GM19372 (cell line): ENCODE measurements around the gene RFX2.
"Not testable (repeated sequence)": the region's sequence is repeated elsewhere in the genome, so short reads cannot be mapped to it uniquely, and the experiment has no call there.

Source experiments
- ATAC-seq: cut with Tn5 transposase; IDR thresholded peaks from one replicate; pipeline ENCODE4 v1.9.1; 2021; ENCODE audit warnings: mild to moderate bottlenecking, low read depth, moderate library complexity; ENCODE audit not compliant: unreplicated experiment

The RFX2 gene

DNA sequence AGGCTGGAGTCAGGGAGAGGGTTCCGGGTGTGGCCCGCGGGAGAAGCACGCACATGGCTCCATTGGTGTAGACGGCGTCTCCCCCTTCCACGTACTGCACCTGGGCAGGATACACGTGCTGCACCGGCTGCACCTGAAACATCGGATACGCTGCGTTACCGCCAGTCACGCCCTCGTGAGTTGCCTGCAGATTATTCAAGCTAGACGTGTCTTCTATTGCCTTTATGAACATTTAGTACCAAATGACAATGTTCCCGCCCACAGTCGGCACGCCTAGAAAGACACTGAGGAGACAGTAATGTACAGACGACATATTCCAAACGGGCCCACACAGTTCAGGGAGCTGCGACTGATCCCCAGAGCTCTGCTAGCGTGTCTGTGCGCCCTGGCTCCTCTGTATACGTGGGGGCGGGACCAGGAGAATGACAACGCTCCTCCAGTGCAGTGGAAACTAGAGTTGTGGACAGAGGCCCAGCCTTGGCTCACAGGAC, 68.3 kb downstream of the RFX2 start:
- no peak for ATAC-seq

DNA sequence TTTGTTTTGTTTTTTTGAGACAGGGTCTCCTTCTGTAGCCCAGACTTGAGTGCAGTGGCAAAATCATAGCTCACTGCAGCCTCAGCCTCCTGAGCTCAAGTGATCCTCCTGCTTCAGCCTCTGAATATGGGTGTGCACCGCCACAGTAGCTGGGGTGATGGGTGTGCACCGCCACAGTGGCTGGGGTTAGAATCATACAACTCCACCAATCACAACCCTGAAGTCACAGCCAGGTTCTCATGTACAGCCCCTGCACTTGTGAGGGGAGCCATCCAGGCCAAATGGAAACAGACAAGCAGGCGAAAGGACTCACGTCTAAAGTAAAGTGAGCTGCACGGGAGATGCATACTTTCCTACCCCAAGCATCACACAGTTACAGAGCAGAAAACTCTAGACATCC, 69.2 kb downstream of the RFX2 start:
- ATAC-seq, result no peak

DNA sequence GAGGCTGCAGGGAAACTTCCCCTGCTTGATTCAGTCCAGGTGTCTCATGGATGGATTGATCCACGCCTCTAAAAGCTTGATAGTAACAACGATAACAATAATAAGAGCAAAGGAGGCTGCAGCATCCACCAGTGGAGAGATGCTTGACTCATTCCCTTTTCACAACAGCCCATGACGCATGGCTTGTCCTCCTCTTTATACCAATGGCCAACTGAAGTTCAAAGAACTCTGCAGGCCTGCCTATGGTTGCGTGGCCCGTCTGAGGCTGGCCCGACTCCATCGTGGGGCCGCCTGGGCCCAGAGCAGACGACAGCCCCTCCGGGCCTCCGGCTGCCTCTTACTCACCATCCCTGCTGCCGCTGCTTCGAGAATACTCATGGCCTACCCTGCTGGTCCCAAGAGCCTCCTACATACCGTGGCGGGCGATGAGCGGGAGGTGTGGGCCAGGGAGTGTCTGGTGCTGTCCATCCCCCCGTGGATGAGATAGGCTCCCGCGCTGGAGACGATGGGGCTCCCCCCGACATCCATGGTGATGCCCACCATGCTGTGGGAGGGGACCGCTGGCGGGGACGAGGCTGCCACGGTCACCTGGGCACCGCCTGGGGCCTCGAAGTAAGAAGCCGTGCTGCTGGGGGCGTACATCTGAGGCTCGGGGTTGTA, 70.6 kb downstream of the RFX2 start:
- no peak for ATAC-seq

DNA sequence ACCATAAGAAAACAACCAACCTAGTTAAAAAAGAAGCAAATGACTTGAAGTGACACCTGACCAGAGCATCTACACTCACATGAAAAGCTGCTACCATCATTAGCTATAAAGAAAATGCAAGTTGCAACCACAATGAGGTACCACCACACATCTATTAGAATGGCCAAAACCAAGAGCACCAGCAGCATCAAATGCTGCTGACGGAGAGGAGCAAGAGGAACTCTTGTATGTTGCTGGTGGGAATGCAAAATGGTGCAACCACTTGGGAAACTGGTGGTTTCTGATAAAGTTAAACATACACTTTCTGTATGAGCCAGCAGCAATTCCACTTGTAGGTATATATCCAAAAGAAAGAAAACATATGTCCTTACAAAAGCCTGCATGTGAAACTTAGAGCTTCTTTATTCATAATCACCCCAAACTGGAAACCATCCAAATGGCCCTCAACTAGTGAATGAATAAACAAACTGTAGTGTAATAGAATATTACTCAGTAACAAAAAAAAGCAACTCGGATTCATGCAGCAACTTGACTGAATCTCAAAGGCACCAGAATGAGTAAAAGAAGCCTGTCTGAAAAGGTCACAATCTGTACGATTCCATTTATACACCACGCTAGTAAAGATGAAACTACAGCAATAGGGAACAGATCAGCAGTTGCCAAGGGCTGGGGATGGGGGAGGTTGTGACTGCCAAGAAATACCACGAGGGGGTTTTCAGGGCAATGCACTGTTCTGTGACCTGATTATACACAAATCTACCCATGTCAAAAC, 71.5 kb downstream of the RFX2 start:
- ATAC-seq, result no peak

DNA sequence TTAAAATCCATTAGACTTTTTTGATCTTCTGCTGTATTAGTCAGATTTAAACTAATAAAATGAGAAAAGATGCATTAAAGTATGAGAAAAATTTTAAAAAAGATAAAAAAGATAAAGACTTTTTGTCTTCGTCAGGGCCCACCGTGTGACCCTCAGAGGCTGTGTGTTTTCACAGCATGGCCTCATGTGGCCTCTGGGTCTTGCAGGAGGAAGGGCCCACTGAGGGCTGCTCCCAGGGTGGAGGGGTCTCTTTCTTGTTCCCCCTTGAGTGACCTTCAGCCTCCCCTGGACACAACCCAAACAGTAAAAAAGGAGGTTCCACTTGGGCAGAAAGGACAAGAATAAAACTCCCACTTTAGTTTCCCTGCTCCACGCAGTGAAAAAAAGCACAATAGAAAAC, 75.3 kb downstream of the RFX2 start:
- ATAC-seq, result no peak

DNA sequence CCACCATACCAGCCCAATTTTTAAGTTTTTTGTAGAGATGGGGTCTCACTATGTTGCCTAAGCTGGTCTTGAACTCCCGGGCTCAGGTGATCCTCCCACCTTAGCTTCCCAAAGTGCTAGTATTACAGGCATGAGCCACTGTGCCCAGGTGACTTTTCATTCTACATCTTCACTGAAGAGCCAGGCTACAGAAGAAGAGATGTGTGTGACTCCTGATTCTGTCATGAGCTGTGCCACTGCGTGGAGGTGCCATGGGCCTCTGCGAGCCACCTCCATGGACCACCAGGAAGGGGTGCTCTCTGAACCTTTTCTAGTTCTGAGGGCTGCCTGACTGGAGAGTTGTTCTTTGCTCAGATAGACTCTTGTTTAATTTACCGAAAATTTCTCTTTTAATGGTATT, 75.8 kb downstream of the RFX2 start:
- no peak for ATAC-seq

DNA sequence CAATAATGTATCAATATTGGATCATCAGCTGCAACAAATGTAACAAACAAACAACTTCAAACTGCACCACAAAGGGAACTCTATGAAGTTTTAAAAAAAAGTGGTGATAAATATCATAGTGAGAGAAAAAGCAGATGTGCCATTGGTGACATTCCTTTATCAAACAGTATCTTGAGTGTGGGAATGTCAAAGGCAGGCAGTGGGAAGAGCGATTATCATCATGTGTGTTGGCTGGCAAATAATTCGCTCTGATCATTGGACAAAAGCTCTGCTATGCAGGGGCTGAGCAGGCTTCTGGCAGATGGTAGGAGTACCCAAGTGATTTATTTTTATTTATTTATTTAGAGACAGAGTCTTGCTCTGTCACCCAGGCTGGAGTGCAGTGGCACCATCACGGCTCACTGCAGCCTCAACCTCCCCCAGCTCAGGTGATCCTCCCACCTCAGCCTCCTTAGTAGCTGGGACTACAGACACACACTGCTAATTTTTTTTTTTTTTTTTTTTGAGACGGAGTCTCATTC, 76.5 kb downstream of the RFX2 start:
- no peak for ATAC-seq

DNA sequence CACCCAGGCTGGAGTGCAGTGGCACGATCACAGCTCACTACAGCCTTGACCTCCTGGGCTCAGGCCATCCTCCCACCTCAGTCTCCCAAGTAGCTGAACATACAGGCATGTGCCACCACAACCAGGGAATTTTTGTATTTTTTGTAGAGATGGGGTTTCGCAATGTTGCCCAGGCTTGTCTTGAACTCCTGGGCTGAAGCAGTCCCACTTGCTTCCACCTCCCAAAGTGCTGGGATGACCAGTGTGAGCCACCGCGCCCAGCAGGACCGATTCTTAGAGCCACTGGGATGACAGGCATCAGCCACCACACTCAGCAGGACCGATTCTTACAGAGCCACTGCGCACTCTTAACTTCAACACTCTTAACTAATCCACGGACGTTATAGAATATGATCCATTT, 77.5 kb downstream of the RFX2 start:
- no peak for ATAC-seq

DNA sequence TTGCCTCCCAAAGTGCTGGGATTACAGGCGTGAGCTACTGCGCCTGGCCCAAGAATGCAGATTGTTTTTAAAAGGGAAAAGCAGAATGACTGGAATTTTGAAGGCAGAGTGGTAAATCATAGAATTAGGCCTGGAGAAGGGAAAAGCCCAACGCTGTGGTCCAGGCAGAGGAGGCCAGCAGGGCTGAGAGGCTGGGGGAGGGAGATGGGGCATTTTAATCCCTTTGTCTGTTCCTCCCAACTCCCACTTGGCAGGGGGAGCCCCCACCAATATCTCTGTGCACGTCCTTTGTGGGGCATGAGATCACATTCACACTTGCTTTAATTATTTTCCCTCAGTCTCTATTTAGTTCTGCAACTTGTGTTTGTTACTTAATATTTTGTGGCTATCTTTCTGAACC, 77.9 kb downstream of the RFX2 start:
- no peak for ATAC-seq

DNA sequence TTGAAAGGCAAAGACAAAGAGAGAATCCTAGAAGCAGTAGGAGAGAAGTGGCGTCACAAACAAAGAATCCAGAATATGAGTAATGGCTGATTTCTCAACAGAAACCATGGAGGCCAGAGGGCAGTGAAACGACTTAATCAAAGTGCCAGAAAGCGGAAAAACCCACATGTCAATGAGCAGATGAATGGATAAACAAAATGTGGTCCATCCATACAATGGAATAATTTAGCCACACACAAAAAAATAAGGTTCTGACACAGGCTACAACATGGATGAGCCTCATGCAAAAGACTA, 80.1 kb downstream of the RFX2 start:
- no peak for ATAC-seq

DNA sequence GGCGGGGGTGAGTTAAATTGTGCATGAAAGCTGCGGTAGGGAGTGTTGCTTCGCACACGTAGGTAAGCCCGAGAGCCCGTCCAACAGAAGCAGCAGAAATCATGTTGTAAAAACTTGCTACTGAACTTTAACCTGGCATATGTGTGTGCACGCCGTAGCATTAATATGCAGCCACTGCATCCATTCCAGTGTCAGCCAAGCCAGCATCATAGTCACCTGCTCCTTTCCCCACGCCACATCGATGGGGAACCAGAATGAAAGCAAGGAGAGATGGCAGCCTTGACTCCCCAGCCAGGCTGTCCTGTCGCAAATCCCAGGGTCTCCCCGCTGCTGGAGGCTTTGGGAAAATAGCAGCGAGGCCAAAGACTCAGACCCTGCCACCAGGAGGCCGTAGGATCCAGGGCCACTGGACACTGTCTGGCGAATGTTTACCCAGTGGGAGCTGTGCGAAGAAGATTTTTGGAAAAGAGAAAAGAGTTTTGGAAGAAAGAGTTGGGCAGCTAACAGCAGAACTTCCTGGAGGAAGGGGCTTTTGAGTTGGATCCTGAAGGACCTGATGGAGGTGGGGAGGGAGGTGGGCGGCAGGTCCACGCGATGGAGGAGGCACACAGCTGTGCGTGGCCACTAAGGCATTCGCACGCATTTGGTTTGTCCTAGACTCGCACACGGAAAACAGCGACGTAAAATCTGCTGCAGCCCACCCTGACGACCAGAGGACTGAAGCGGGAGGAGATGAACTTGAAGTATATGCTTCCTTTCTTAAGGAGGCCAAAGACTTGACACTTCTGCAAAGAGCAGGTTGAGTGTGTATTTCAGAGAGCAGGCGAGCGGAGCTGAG, 83.7 kb downstream of the RFX2 start:
- ATAC-seq, result no peak

DNA sequence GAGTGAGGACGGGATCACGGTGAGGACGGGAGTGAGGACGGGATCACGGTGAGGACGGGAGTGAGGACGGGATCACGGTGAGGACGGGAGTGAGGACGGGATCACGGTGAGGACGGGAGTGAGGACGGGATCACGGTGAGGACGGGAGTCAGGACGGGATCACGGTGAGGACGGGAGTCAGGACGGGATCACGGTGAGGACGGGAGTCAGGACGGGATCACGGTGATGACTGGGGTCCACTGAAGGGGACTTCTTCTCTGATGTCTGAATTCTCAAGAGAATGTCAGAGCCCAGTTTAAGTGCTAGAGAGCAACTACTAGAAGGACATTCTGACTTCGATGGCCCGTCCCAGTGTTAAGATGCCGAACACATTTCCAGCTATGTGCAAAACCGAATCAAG, 85.5 kb downstream of the RFX2 start:
- not testable (repeated sequence) for ATAC-seq

DNA sequence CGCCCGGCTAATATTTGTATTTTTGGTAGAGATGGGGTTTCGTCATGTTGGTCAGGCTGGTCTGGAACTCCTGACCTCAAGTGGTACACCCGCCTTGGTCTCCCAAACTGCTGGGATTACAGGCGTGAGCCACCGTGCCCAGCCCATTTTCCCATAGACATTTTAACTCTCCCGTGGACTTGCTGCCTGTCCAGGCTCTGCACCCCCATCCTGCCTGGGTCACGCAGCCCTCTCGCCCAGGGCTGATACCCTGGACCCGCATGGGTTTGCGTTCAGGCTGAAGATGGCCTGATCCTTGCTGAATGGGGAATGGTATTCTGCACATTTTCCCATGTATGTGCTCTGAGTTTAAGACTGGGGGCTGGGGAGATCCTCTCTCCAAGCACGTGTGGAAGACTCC, 86.4 kb downstream of the RFX2 start:
- ATAC-seq, result no peak

DNA sequence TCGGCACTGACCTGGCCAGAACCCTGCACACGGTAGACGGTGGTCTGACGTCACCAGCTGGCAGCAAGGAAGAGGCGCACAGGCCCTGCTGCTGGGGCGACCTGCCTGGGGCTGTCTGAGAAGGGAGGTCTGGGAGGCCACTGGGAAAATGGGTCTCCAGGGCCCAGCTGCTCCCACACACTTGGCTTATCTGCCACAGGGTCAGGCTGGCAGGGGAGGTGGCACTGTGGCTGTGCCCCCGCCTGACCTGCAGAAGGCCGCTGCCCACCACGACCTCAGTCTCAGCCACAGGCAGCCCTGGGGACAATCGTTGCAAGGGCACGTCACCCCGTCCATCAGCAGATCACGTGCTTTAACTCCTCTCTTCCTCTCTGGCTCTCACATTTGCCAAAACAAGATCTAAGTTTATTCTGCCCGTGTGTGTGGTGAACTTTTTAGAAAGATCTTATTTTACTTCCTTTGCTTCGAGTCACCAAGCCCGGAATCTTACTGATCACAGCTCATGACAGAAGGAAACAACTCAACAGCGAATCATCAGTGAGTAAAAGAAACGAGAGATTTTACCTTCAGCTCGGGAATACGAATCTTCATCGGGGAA, 87.1 kb downstream of the RFX2 start:
- ATAC-seq, result no peak

DNA sequence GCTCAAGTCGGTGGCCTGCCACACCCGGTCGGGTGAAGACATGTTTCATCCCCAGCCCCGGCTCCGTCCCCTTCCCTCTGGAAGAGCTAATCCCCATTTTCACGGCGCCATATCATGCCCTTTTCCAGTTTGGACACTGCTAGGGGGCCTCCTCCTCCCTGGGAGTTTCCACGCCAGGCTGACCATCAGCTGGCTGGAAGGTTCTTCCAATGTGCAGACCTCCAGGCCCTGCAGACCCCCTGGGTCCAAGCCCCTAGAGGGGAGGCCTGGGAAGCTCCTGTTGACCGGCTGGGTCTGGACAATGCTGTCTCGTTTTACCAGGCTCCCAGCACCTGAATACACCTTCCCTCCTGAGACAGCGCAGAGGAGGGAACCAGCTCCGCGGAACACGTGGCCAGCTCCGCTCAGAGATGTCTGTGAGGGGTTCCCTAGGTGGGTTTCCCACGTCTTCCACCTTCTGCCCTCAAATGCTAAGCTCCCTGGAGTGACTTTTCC, 87.7 kb downstream of the RFX2 start:
- no peak for ATAC-seq

DNA sequence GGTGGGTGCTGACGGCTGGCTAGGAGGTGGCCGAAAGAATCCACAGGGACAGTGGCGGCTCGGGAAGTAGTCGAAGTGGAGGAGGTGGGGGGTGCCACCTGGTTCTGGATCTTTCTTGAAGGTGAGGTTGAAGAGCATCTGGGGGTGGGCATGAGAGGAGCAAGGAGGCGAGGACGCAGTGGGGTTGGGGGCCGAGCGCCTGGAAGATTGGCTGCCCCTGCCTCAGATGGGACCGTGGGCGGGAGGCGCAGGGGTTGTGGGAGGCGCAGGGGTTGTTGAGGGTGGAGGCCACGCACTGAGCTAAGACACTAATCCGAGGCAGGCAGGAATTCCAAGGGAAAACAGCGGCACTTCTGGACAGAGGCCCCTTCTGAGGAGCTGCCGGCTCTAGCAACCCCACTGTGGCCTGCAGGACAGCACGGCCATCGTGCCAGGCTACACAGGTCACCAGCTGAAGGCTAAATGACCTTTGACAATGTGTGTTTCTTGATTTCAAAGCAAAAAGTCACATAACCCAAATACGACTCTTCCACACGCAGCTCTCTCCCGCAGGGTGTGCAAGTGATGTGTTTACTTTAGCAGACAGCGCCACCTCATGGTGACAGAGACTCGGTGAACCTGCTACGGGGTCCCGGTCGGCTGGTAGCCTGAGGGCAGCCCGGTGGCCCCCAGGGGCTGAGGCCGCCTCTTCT, 88.3 kb downstream of the RFX2 start:
- no peak for ATAC-seq

DNA sequence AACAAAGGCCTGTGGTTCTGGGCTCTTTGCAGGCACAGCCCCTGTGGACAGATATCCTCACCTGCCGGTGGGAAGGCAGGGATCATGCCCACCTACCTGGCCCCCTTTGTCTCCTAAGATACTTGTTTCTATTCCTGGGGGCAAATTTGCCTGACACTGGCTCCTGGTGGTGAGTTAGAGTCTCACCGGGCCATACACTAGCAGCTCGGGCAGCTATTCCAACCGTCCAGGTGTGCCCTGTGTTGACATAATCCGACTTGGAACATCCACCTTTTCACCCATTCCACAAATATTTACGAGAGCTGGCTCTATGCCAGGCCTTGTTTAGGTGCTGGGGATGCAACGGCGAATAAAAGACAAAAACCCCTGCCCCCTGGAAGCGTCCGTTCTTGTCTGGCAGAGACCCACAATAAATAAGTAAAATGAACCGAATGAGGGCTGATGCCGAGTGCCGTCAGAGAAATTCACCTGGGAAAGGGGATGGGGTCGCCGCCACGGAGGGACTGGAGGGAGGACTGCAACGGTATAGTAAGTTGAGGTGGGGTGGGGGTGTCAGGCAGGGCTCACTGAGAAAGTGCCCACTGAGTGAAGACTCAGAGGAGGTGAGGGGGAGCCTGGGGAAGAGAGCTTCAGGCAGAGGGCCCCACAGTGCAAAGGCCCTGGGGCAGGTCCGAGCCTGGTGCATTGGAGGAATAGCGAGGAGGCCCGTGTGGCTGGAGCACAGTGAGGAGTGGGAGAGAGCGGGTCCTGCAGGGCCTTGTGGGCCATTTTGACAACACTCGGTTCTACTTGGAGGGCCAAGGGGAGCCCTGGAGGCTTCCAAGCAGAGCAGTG, 89.1 kb downstream of the RFX2 start:
- ATAC-seq, result no peak

DNA sequence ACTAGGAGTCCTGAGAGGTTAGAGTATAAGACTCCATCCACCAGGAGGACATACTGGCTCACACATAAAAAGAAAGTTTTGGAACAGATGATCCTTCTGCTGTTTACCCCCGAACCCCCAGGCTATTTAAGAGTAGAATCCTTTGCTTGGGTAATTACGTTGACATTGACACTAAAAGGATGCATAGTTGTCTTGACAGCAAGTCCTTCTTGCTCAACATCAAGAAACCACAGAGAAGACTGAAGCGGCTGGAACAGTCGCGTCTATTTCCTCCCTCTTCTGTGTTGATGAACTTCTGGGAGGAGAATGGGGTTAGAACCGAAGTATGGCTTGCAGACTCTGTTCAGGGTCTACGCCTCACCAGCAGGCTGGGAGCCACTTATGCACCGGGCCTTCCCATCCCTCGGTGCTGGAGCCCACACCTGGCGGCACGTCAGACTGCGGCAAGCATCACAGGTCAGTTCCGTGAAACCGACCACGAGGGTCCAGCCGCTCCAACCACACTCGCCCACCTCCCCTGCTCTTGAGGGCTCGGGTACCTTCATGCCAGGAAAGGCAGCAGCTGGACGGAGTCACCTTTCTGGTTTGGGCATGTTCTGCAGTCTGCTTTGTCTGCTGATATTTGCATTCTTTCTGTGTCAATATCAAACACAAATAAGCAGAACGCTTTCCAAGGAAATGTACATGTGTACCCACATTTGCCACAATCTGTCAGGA, 90.0 kb downstream of the RFX2 start:
- ATAC-seq, result no peak

DNA sequence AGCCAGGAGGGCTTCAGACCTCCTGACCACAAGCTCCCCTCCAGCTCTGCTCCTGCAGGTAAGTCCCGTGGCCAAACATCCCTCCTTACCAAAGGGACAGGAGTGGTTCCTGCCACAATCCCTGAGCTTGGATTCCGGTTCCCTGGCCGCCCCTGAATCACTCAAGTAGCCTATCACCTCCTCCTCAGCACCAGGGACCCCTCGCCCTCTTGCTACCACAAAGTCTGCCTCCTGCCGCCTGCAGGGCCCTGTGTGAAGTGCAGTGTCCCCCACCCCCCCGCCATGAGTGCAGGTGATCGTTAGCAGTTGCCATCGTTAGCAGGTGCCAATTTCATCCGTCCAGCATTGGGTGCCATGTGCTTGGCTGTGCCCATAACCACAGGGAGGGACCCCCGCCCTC, 91.5 kb downstream of the RFX2 start:
- ATAC-seq, result no peak
